GM19238 (cell line): ENCODE data around the gene CYP19A1.
A peak's percentile ranks its signal among the peaks of the same experiment; 100 is the strongest.
"Not testable (repeated sequence)": the region's sequence is repeated elsewhere in the genome, so short reads cannot be mapped to it uniquely, and the experiment has no call there.

Experiments
- DNase-seq: peaks from one replicate; pipeline ENCODE4 v3.0.0; 2011; ENCODE audit warnings: low spot score; ENCODE audit not compliant: insufficient read length

Gene CYP19A1

GRCh38 chr15:51212909-51213308, 125.5 kb downstream of the CYP19A1 start:
- no peak for DNase-seq

GRCh38 chr15:51212239-51212638, 126.2 kb downstream of the CYP19A1 start:
- no peak for DNase-seq

GRCh38 chr15:51205050-51205975, 133.1 kb downstream of the CYP19A1 start:
- DNase-seq: no peak

GRCh38 chr15:51203797-51204196, 134.6 kb downstream of the CYP19A1 start:
- no peak for DNase-seq

- DNase-seq: no peak
Observed at GRCh38 chr15:51202783-51203182, 135.6 kb downstream of the CYP19A1 start.

GRCh38 chr15:51201581-51201980, 136.8 kb downstream of the CYP19A1 start:
- no peak for DNase-seq

GRCh38 chr15:51200792-51201191, 137.6 kb downstream of the CYP19A1 start:
- no peak for DNase-seq

- DNase-seq: no peak
Observed at GRCh38 chr15:51199541-51199940, 138.9 kb downstream of the CYP19A1 start.

- DNase-seq: no peak
Observed at GRCh38 chr15:51198701-51199232, 139.6 kb downstream of the CYP19A1 start.

- DNase-seq: no peak
Observed at GRCh38 chr15:51195459-51195858, 142.9 kb downstream of the CYP19A1 start.

- no peak for DNase-seq
Observed at GRCh38 chr15:51193979-51194378, 144.4 kb downstream of the CYP19A1 start.

- DNase-seq: no peak
Observed at GRCh38 chr15:51193526-51193925, 144.9 kb downstream of the CYP19A1 start.

- DNase-seq: peak; percentile 59
Observed at GRCh38 chr15:51192521-51193280, 145.7 kb downstream of the CYP19A1 start.

- no peak for DNase-seq
Observed at GRCh38 chr15:51191766-51192165, 146.6 kb downstream of the CYP19A1 start.

GRCh38 chr15:51191072-51191670, 147.2 kb downstream of the CYP19A1 start:
- no peak for DNase-seq

GRCh38 chr15:51190424-51191068, 147.8 kb downstream of the CYP19A1 start:
- DNase-seq: no peak

GRCh38 chr15:51189669-51190385, 148.6 kb downstream of the CYP19A1 start:
- no peak for DNase-seq

- DNase-seq: not testable (repeated sequence)
Observed at GRCh38 chr15:51188791-51189190, 149.6 kb downstream of the CYP19A1 start.

GRCh38 chr15:51186891-51187290, 151.5 kb downstream of the CYP19A1 start:
- DNase-seq: no peak

GRCh38 chr15:51186181-51186705, 152.2 kb downstream of the CYP19A1 start:
- DNase-seq: no peak
